NCI-H524 (cell line): ENCODE data around the gene DDX39B.
"Not testable (repeated sequence)": the region's sequence is repeated elsewhere in the genome, so short reads cannot be mapped to it uniquely, and the experiment has no call there.

Experiments used
- DNase-seq, 2 experiments: peaks; one replicate each; lab custom pipeline; 2025; lab: John Stamatoyannopoulos, UW

The DDX39B gene

DNA sequence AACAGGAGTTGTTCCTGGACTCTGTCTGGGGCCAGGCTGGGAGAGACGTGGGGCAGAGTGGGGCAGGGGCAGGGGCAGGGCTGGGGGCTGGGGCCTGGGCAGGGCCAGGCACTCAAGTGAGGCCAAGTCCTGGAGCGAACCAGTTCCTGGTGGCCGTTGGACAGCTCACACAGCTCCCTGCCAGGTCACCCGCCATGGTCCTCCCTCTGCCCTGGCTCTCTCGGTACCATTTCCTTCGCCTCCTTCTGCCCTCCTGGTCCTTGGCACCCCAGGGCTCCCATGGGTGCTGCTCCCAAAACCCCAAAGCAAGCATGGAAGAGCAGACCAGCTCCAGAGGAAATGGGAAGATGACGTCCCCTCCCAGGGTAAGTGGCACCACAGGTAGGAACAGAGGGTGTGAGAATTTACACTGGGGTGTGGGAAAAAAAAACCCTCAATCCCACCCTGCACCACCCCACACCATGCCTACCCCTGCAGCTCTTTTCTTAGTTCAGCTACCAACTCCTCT, 12.9 kb downstream of the DDX39B start, which contains the start of gene MCCD1:
Gene MCCD1 (plus strand): TSS at position 142 of the 508 bp plus-strand sequence. CDS start 53 bp downstream, at position 195.
- no peak for DNase-seq

DNA sequence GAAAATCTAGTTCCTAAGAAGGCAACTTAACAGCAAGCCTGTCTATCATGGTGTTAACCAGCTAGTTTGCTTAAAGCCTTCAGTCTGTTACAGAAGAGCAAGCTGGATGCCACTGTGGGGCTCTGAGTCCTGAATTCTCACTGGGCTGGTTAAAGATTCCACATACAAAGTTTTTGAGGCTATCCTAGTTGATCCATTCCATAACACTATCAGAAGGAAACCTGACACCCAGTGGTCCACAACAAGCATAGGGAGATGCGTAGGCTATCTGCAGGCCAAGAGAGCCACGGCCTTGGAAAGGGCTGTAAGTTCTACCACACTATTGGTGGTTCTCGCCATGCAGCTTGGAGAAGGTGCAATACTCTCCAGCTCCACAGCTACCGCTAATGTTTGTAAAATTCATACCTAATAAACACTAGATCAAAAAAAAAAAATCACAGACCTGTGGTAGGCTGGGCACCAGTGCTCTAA, 13.5 kb downstream of the DDX39B start:
- no peak for DNase-seq

DNA sequence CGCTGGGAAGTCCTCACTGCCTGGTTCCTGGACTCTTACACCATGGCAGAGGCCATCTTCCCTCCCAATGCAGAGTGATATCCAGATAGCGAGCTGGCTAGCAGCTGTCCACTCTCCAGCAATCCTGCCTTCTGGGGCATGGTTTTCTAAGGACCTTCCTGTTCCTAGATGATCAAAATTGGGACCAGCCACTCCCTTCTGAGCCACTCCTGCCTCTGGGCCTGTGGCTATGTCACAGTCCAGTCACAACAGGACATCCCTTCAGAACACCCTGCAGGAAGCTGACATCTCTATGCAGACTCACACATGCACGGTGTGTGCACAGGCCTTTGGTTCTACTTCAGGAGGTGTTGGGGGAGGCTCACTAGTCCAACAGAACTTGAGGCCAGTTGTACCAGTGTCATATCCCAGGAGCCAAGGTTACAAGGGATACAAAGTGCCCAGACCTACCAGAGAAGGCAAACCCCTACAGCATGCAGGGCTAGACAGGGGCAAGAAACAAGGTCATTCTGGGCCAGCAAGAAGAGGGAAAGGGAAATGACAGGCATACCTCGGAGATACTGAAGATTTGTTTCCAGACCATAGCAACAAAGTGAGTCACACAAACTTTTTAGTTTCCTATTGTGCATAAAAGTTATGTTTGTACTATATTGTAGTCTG, 15.7 kb downstream of the DDX39B start:
- DNase-seq: no peak

DNA sequence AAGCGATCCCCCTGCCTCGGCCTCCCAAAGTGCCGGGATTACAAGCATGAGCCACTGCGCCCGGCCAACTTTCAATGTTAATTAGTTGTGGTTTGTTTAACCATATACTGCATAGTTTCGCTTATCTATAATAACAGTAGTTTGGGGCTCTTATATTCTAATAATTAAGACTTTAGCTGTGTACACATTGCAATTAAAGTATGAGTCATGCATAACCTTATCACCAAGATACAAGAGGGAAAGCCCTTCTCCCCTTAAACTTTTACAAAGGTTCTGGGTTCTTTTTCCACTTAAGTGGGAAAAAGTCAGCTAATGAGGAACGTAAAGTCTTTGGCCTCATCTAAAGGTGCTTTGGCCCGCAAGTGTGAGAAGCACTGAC, 16.3 kb downstream of the DDX39B start:
- no peak for DNase-seq

DNA sequence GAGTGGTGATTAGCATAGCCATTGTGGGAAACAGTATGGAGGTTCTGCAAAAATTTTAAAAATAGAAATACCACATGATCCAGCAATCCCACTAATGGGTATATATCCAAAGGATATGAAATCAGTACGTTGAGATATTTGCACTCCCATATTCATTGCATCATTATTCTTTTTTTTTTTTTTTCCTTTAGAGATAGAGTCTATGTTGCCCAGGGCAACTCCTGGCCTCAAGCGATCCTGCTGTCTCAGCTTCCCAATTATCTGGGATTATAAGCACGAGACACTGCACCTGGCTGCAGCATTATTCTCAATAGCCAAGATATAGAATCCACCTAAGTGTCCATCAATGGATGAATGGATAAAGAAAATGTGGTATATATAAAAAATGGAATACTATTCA, 20.0 kb downstream of the DDX39B start:
- no peak for DNase-seq

DNA sequence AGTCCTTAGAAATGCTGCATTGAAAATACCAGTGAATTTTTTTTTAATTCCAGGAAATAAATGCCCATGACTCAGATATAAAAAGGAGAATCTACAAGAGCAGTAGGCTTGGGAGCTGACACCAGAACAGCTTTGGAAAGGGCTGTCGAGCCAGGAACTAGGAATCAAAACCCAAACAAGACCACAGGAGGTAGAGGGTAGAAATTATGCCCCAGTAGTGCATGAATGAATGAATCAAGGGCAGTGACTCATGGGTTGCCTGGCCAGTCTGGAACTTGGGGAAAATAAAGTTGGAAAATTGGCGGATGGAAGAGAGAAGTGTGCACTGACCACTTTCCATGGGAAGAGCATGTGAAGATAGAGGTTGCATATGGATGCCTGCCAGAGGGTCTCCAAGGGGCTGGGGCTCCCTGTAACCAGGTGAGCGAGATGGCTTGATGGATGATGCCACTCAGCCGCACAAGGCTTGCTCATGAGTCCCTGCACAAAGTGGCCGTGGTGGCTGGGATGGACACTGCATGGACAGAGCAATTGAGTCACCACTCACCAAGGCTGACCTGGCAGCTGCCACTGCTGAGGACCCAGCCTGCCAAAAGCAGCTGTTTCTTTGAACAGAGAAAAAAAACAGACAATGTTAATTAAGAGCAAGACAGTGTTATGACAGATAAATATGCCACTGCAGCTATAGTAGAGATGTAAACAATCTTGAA, 28.2 kb downstream of the DDX39B start:
- DNase-seq: no peak

DNA sequence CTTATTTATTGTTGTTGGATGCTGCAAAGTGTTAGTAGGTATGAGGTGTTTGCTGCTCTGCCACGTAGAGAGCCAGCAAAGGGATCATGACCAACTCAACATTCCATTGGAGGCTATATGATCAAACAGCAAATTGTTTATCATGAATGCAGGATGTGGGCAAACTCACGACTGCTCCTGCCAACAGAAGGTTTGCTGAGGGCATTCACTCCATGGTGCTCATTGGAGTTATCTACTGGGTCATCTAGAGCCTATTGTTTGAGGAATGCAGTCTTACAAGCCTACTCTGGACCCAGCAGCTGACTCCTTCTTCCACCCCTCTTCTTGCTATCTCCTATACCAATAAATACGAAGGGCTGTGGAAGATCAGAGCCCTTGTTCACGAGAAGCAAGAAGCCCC, 31.8 kb downstream of the DDX39B start:
- DNase-seq: no peak

DNA sequence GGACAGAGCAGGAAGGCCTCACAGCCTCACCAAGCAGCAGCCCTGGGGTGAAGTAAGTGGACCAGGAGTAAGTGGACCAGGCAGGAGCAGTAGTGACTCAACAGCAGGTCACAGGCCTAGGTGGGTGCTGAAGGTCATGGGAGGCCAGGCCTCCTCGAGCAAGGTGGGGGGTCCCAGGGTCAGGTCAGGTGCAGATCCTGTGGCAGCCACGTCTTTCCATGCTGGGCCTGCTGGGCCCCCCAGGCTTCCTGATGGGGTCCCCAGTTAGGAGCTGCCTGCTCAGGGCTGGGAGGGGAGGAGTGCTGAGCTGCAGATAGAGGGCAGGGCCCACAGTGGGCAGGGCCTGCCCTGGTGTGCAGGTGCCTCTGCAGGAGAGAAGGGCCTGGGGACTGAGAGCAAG, 32.8 kb downstream of the DDX39B start:
- not testable (repeated sequence) for DNase-seq

DNA sequence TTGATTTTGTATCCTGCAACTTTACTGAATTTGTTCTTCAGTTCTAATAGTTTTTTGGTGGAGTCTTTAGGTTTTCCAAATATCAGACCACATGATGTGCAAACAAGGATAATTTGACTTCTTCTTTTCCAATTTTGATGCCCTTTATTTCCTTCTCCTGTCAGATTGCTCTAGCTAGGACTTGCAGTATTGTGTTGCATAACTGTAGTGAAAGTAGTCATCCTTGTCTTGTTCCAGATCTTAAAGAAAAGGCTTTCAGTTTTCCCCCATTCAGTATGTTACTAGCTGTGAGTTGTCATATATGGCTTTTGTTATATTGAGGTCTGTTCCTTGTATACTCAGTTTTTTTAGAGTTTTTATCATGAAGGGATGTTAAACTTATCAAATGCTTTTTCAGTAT, 39.2 kb downstream of the DDX39B start:
- DNase-seq: no peak

DNA sequence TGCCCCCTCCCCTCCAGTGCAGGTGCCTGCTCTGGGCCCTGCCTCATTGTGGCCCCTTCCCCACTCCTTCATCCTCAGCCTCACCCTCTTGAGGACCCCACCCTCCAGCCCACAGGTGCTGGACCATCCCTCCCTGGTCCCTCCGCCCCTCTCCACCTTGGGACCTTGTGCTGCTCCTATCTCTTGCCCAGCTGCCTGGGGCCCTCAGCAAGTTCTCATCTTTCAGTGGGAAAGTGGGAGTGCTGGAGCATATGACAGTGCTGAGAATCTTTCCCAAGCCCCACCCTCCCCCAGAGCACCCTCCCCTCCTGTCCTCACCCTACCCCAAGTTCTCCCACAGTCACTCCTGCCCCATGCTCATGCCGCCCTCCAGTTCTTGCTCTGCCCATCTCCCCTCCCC, 42.2 kb downstream of the DDX39B start:
- DNase-seq: not testable (repeated sequence)

DNA sequence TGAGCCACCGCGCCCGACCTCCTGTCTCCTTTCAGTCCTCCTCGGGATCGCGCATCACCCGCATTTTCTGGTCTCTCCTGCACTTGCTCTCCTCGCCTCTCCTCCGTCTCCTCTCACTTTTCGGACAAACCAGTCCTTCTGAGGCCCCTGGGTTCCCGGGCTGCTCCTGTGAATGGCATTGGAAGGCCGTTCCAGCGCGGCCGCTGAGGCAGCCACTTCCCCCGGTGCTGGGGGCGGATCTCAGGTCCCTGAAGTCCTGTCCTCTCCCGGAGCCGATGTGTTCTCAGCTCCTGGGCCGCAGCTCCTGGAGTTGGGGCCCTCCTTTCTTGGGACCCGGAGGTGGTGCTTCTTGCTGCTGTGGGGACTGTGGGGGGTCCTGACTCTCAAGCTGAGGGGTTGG, 43.1 kb downstream of the DDX39B start:
- no peak for DNase-seq

DNA sequence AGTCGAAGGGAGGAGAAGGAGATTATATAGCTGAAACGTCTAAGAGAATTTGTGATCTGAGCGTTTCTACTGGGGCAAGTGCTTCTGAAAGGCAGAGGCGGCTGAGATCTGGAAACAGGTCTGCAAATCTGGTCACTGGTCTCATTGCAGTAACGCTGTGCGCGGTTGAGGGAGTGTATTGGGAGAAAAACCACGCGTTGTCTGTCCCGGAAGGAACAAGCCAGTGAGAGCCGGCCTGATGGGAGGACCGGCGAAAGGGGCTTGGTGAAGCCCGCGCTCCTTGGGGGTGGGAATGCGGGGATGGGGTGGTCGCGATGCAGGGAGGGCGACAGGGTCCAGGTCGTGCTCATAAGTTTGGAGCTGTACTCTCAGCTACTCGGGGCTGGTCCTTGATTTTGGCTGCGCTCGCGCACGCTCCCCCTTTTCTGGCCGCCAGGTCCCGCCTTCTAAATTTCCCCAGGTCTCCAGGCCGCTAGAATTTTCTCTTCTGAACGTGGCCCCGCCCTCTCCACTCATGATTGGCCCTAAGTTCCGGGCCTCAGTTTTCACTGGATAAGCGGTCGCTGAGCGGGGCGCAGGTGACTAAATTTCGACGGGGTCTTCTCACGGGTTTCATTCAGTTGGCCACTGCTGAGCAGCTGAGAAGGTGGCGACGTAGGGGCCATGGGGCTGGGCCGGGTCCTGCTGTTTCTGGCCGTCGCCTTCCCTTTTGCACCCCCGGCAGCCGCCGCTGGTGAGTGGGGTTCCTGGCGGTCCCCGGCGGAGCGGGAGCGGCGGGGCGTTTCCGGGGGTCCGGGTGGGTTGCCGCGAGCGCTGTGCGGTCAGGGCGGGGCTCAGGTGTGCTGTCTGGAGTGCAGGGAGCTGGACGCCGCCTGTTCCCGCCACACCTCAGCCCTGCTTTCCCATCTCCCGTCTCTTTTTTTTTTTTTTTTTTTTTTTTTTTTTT, 44.0 kb downstream of the DDX39B start, which contains the start of gene MICB:
Gene MICB (plus strand): TSS at position 615 of the 946 bp plus-strand sequence. CDS start 49 bp downstream, at position 664.
- DNase-seq: peak in 1 of 2 experiments; percentile 37

DNA sequence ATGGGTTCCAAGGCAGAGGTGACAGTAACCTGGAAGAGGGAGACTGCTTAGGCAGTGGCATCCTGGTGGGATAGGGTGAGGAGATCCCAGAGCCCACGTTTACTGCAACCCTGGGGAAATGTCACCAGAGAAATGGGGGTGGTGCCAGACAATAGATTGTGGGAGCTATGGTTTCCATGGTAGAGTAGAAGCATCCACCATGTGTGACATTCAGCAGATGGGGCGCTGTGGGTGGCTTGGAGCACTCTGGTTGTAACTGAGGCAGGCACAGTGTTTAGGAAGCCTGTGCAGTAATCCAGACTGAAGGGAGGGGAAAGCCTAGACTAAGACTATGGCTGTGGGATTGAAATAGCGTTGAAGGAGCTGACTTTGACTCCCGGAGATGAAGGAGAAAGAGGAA, 45.0 kb downstream of the DDX39B start:
- not testable (repeated sequence) for DNase-seq

DNA sequence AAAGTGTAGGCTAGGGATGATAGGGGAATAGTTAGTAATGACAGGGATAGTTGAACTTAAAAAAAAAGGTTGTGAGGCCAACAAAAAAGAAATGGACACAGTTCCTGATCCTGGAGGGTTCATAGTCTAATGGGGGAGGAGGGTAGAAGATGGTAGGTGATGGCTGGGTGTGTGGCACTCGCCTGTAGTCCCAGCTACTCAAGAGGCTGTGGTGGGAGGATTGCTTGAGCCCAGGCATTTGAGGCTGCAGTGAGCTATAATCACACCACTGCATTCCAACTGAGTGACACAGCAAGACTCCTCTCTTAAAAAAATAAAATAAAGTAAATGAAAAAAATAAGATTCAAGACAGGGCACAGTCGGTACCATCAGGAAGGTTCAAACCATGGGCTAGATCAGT, 46.2 kb downstream of the DDX39B start:
- no peak for DNase-seq

DNA sequence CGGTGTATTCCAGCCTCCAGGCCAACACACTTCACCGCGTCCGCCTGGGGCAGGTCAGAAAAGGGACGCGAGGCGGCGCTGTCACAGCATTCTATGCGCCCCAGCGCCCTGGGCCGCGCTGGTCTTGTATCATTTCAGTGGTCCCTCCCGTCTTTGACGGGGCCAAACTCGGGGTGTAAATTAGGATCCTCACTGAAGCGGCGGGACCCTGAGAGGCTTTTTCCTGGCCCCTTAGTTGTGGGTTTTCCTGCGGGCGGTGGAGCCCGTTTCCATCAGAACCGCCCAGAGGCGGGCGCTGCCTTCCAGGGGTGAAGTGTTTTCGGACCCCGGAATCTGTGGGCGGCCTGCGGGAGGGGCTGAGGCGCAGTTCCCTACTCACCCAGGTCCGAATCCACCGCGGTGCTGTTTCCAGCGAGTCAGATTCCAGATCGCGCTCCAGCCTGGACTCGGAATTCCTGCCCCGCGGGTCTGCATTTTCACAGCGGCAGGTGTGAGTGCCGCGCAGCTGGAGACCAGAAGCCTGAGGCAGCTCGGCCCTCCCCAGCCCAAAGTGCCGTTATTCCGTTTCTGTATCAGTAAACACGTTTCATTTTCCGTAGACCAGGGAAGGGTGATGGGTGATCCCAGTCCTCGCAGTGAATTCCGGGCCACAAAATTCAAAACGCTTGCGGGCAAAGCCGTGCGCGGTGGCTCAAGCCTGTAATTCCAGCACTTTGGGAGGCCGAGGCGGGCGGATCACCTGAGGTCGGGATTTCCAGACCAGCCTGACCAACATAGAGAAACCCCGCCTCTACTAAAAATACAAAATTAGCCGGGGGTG, 47.7 kb downstream of the DDX39B start:
- peak; percentile 26 to 55 for DNase-seq

DNA sequence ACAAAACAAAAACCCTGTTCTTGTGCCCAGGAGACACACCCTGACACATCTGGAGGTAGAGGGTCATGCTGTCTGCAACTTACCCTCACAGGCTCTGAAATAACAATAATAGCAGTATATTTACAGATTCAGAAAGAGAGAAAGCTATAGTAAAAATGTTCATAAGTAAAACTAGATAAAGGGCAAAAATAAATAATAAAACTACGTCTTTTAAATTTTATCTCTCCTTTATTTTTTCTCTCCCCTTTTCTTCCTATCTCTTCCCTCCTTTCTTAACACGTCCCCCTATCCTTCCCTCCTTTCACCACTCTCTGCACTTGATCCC, 48.3 kb downstream of the DDX39B start:
- not testable (repeated sequence) for DNase-seq

DNA sequence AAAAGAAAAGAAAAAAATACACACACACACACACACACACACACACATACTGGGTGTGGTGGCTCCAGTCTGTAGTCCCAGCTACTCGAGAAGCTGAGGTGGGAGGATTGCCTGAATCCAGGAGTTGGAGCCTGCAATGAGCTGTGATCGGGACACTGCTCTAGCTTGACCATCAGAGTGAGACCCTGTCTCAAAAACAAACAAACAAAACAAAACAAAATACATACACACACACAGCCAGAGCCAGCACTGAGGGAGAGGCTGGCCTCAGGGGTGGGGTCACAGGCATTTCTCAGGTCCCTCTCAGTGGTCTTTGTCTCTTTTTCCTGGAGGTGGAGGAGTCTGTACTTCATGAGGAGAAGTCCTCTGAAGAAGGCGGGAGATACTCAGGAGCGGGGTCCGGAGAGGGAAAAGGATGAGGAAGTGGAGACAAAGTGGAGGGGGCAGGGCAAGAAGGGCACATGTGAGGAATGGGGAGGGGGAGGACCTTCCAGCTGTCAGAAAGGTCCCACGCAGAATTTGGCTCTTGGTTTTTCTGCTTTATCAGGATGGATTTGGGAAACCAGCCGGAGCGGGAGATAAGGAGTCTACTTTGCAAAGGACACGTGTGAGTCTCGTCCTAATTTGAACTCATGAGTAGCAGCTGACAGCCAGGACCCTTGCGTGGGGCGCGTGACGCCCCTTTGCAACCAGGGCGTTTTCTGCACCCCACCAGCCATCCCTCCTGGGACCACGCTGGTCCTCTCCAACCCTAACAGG, 51.5 kb downstream of the DDX39B start:
- no peak for DNase-seq

DNA sequence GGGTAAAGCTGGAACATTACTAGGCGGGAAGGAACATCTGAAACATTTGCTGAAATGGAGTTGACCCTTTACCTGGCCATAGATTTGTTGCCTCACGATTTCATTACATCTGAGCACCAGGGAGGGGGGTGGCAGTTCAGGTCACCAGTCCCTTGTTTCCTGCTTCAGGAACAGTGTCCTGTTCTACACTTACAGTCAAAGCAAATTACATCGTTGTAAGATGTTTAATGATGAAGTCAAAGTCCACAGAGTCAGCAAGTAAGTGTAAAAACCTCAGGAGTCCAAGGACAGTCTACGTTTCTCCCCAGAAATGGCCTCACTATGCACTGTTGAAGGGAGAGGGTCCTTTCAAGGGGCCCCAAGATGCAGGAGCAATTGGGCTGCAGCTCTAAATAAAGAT, 52.7 kb downstream of the DDX39B start:
- no peak for DNase-seq

DNA sequence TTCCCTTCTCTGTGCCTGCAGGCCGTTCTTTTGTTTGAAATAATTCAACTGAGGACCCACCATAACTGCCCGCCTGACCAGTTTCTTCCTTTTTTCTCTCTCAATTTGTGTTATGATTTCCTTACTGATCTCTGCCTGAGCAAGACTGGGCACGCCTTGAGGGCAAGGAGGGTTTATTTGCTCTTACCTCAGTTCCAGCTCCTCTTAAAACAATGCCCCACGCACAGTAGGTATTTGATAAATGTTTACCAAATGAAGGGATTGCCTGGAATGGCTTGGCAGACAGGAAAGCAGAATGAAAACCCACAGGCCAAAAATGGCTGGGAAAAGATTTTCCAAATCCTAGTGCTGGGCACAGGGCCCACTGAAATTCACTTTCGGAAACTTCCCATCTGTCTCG, 54.1 kb downstream of the DDX39B start:
- DNase-seq: not testable (repeated sequence)

DNA sequence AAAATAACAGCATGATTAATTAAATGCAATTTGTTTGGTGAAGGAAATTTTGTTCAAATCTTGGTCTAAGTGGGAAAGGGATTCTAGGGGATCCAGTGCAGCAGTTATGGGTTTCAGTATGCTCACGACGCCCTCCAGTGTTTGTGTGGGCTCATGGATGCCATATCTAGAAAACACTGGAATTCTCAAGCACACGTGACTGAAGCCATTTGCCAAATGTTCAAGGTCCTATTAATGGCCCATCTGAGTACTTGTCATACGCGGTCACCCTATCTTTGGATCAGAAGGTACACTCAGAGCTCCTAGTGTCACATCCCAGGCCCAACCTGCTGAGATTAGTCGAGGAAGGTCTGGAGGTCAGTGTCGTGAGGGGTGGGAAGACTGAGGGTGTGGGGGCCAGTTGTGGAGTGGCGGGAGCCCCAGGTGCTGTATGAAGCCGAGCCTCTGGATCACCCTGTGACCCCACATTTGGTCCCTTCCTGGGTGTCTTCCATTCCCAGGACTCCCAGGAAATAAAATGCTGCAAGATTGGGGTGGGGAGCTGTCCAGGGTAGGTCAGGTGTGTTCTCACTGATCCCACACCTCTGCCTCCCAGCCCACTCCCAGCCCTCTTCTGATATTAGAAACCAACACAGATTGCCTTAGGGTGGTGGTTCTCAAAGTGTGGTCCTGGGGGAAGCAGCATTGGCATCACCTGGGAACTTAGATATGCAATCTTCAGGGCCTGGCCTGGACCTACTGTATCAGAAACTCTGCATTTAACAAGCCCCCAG, 55.6 kb downstream of the DDX39B start:
- DNase-seq: not testable (repeated sequence)
